RWPE1 (cell line): ENCODE results near the gene ERG28.

Source experiments
- CTCF ChIA-PET: fragments of 350-600 bp; sonication (Branson Sonifier 250); formaldehyde crosslinking; extraction: SDS; loops from one replicate; lab custom pipeline; 2021; lab: Yijun Ruan, JAX
- POLR2A ChIA-PET: fragments of 400-600 bp; formaldehyde crosslinking; extraction: SDS; loops from one replicate; lab custom pipeline; 2020; ENCODE audit warnings: antibody characterized with exemption; ENCODE audit not compliant: low non-redundant PET; lab: Yijun Ruan, JAX
- DNase-seq: peaks from one replicate; pipeline ENCODE4 v3.0.0; 2012; ENCODE audit warnings: low spot score
- H3K27ac ChIP-seq: fragments of 450-650 bp; 2 replicates; pipeline ENCODE4 v1.5.1; 2017
- TF ChIP-seq, protein P1 (sequence below): fragments of 450-650 bp; conservative IDR thresholded peaks from 2 replicates; pipeline ENCODE4 v1.5.1; 2017; ENCODE audit warnings: low read depth, mild to moderate bottlenecking

The ERG28 gene

DNA sequence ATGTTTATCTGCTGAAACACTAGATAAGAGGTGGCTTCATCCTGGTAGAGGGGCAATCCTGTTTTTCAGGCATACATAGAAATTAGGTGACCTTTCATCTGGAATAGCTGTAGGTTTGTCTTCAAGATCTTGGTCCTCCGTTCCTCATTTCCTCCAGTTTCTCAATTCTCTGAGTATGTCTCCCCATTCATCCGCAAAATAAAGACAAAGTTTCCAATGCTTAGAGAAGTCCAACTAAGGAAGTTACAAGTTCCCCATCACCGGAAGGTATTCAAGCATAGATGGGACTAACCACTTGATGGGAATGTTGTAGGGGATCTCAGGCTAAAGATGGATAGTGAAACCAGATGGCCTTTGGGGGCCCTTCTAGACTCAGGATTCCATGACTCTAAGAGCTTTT is 34.3 kb downstream of the ERG28 start:
- CTCF ChIA-PET: no interaction called here
- TF ChIP-seq, protein P1, sequence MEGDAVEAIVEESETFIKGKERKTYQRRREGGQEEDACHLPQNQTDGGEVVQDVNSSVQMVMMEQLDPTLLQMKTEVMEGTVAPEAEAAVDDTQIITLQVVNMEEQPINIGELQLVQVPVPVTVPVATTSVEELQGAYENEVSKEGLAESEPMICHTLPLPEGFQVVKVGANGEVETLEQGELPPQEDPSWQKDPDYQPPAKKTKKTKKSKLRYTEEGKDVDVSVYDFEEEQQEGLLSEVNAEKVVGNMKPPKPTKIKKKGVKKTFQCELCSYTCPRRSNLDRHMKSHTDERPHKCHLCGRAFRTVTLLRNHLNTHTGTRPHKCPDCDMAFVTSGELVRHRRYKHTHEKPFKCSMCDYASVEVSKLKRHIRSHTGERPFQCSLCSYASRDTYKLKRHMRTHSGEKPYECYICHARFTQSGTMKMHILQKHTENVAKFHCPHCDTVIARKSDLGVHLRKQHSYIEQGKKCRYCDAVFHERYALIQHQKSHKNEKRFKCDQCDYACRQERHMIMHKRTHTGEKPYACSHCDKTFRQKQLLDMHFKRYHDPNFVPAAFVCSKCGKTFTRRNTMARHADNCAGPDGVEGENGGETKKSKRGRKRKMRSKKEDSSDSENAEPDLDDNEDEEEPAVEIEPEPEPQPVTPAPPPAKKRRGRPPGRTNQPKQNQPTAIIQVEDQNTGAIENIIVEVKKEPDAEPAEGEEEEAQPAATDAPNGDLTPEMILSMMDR: no peak
- no peak overlapping the region for H3K27ac ChIP-seq
- DNase-seq: no peak
- POLR2A ChIA-PET: no interaction called here

GRCh38 chr14:75625034-75625433 is 35.6 kb downstream of the ERG28 start:
- DNase-seq: no peak
- TF ChIP-seq, protein P1: no peak
- H3K27ac ChIP-seq: no peak overlapping the region
- POLR2A ChIA-PET: no interaction called here
- CTCF ChIA-PET: no interaction called here

DNA sequence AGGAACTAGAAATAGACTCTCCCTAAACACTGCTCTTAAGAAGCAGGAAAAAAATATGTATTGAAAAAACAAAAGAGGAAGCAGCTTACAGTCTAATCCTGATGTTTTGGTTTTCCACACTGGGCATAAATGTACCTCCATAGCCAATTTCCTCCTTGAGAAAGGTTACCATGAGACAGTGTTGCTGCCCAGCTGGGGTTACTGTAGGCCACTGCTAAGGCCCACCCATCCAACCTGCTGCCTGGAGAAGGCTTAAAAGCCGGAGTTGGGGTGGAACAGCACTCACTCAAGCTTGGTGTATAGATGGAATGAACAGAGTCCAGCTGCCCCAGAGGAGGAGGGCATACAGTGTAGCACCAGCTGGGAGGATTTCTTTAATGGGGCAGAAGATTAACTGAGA is 41.1 kb downstream of the ERG28 start:
- no peak for DNase-seq
- TF ChIP-seq, protein P1: no peak
- H3K27ac ChIP-seq: no peak overlapping the region
- POLR2A ChIA-PET: no interaction called here
- CTCF ChIA-PET: no interaction called here

GRCh38 chr14:75615200-75615599 is 45.5 kb downstream of the ERG28 start:
- TF ChIP-seq, protein P1: no peak
- no peak overlapping the region for H3K27ac ChIP-seq
- CTCF ChIA-PET: interaction anchor here (0.6 to 0.7 kb wide), 2 partner anchors 231 to 561 kb away, joined by 3 to 4 read pairs; no protein-coding TSS in a partner anchor
- no peak for DNase-seq
- POLR2A ChIA-PET: no interaction called here

DNA sequence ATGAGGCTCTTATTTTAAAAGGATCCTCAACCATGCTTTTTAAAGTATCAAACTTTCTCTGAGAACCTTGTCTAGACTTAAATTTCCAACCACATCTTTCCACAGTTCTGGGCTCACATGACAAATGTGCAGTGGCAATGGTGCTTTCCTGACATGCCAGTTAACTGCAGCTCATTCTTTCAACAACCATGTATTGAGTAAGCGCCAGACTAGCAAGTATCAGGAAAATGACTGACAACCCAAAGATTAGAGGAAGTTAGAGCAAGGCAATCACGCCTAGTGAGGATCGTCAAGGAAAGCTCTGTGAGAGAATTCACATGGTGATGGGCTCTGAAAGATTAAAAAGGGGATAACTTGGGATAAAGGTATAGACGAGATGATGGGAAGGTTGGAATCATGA is 46.5 kb downstream of the ERG28 start:
- TF ChIP-seq, protein P1: no peak
- POLR2A ChIA-PET: no interaction called here
- CTCF ChIA-PET: no interaction called here
- no peak overlapping the region for H3K27ac ChIP-seq
- no peak for DNase-seq

DNA sequence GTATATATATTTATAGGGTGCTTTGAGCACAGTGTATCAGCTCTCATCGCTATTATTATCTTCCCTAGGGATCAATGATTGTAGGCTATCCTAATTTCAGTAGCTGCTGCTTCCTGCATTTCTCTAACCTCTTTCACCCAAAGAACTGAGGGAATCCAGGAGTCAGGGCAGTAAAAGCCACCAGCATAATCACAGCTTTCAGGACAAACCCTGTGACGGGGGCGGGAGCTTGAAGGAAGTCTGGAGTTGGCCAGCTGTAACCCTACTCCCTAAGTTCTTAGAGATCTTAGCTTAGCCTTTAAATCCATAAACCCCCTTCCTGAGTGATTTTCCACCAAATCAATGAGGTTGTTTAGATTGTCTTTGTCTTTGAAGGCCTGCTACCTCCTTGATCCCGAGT is 48.5 kb downstream of the ERG28 start:
- TF ChIP-seq, protein P1: no peak
- H3K27ac ChIP-seq: no peak overlapping the region
- CTCF ChIA-PET: interaction anchor here (0.7 kb wide), 1 partner anchor 159 kb away, joined by 3 read pairs; no protein-coding TSS in a partner anchor
- no peak for DNase-seq
- POLR2A ChIA-PET: no interaction called here

GRCh38 chr14:75610834-75611233 is 49.8 kb downstream of the ERG28 start:
- ChIA-PET CTCF (interaction anchor here (0.6 to 1.0 kb wide), 3 partner anchors 44 to 696 kb away, joined by 3 read pairs; no protein-coding TSS in a partner anchor), POLR2A (no interaction called here)
- DNase-seq: no peak
- H3K27ac ChIP-seq: no peak overlapping the region
- TF ChIP-seq, protein P1: no peak
